Stimulated activated CD4-positive, alpha-beta T cell treated with anti-CD3 and anti-CD28 coated beads, Interleukin-15, amount 100 ng/mL, for 24 hours (primary cell): ENCODE data around the gene DNAJA1.
A peak's percentile ranks its signal among the peaks of the same experiment; 100 is the strongest.

Experiments
- DNase-seq: peaks from one replicate; pipeline ENCODE4 v3.0.0-alpha.2; 2020

DNAJA1 gene

GRCh38 chr9:33029231-33029786 is 4.2 kb downstream of the DNAJA1 start:
- DNase-seq: no peak

DNA sequence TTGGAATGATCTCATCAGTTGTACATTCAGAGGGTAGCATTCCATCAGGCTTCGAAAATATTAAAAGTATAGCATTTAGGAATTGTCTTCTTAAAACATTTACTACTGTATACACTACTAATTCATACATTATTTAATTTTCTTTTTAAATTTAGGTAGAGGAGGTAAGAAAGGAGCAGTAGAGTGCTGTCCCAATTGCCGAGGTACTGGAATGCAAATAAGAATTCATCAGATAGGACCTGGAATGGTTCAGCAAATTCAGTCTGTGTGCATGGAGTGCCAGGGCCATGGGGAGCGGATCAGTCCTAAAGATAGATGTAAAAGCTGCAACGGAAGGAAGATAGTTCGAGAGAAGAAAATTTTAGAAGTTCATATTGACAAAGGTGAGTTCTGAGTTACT is 5.2 kb downstream of the DNAJA1 start:
- DNase-seq: no peak

GRCh38 chr9:33032292-33032691 is 7.2 kb downstream of the DNAJA1 start:
- no peak for DNase-seq

GRCh38 chr9:33032865-33033264 is 7.8 kb downstream of the DNAJA1 start:
- DNase-seq: no peak

GRCh38 chr9:33040792-33041431 is 15.8 kb downstream of the DNAJA1 start:
- DNase-seq: no peak

DNA sequence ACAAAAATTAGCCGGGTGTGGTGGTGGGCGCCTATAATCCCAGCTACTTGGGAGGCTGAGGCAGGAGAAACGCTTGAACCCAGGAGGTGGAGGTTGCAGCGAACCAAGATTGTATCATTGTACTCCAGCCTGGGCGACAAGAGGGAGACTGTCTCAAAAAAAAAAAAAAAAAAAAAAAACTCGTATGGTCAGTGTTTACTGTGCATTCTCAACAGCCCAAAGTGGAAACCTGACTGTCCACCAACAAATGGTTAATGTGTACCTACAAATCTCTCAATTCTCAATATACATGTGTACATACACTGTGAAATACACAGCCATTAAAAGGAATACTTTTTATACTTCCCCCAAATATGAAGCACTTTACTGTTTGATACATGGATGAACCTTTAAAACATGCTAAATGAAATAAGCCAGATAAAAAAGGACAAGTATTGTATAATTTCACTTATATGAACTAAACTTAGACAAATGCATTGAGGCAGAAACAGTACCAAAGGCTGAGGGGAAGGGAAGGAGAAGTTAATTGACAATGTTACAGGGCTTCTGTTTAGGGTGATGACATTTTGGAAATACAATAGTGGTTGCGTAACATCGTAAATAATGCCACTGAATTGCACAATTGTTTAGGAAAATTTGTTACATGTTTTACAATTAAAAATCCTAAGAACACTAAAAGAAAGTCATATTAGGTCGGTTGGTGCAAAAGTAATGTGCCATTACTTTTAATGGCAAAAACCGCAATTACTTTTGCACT is 16.5 kb downstream of the DNAJA1 start:
- DNase-seq: no peak

GRCh38 chr9:33042473-33042872 is 17.4 kb downstream of the DNAJA1 start:
- DNase-seq: no peak

DNA sequence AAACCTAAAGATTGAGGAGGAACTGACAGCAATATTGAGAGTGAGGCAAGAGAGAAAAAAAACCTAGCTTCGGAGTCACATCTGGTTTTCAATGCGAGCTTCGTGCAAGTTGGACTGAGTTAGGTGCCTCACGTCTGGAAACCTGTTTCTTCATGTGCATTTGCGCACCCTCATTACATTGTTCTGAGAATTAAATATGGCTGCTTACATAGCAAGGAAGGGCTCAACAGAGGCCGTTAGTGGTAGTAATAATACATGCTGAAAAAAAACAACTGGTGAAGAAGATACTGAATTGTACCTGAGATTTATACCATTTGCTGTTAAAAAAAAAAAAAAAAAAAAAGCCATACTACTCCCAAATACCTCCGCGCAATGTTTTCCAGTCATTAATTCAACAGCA is 18.6 kb downstream of the DNAJA1 start:
- DNase-seq: no peak

GRCh38 chr9:33044162-33044673 is 19.1 kb downstream of the DNAJA1 start:
- DNase-seq: peak; percentile 79

GRCh38 chr9:33044677-33045282 is 19.7 kb downstream of the DNAJA1 start:
- no peak for DNase-seq

DNA sequence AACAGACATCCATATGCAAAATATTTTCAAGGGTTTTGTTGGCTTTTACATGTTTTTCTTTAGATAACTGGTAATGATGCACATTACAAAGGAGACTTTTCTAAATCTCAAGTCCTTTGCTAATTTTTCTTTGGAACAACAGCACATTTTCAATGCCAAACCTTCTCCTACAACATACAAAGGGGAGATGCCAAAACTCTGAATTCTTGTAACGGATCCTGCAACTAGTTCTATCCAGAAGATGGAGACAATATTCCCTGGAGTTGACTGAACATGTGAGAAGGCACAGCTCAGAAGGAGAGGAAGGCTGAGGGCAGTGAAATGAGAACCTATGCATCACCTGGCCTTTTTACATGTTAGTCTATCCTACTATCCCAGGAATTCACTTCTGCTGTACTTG is 21.0 kb downstream of the DNAJA1 start:
- DNase-seq: no peak

DNA sequence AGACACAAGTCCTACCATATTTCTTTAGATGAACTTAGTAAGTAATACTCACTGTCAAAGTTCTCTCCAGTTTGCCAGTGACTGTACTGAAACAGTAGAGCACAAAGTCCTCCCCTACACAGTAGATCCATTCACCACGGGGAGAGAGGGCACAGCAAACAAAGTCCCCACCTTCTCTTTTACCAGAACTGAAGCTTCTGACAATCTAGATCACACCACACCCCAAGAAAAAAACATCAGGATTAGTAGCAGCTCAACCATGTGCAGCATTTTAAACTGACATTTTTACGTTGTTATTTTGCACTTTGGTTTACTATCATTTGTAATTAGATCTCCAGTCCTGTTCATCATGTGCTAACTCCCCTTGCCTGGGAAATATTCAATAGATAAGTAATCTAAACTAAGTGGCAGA is 23.0 kb downstream of the DNAJA1 start:
- DNase-seq: no peak

- no peak for DNase-seq
These were observed 24.7 kb downstream of the DNAJA1 start for GRCh38 chr9:33049680-33050361.

- no peak for DNase-seq
These were observed 26.1 kb downstream of the DNAJA1 start for GRCh38 chr9:33051144-33051543.

GRCh38 chr9:33065157-33066076 is 40.3 kb downstream of the DNAJA1 start:
- no peak for DNase-seq

DNA sequence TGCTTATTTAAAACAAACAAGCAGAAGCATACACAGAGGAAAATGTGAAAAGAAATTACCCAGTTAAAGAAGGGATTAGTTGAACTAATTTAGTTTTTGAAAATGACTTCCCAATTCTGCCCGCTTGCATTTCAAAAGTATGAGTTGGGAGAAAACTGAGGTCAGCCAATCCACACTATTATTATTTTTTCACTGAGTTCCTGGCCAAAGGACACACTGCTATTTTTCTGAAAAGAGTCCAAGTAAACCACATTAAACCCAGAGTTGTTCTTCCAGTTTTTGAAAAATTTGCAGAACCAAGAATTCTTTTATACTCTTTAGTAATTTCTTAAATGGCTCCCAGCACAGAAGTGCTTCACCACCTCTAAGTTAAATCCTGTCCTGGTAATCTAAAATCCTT is 43.9 kb downstream of the DNAJA1 start:
- no peak for DNase-seq

DNA sequence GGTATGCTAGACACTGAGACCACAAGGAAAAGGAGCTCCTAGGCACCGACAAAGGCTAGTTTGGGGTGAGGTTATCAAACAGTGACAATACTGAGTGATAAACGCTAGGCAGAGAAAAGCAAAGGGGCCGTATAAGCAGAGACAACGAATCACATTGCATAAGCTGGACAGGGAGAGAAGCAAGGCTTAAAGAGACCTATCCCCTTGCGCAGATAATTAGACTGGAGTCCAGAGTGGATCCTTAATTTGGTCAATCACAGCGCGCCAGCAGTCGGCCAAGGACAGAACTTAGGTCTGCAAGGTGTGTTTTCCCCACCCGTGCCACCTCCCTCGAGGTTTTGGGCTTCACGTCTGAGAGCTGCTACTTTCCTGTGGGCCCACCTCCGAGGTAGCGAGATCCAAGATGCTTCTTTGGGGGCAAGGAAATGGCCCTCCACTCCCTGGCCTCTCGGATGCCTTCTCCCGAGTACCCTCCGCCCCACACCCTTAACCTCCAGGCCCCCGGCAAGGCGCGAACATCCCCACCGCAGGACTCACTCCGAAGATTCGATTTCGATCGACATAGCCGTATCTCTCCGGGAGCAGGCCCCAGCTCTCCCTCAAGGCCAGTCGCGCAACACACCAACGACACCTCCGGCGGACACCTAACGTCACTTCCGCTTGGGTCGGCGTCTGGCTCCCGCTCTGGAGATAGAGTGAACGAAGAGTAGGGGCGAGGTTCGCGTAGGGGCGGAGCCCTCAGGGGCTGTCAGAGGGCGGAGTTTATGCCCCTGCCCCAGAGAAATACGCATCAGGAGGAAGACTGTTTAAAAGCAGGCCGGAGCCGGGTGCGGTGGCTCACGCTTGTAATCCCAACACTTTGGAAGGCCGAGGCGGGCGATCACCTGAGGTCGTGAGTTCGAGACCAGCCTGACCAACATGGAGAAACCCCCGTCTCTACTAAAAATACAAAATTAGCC is 51.3 kb downstream of the DNAJA1 start, which contains the start of gene SMU1:
Gene SMU1 (minus strand): TSS at position 629 of the 959 bp plus-strand sequence. CDS start 66 bp downstream, at position 563.
- DNase-seq: peak; percentile 97

DNA sequence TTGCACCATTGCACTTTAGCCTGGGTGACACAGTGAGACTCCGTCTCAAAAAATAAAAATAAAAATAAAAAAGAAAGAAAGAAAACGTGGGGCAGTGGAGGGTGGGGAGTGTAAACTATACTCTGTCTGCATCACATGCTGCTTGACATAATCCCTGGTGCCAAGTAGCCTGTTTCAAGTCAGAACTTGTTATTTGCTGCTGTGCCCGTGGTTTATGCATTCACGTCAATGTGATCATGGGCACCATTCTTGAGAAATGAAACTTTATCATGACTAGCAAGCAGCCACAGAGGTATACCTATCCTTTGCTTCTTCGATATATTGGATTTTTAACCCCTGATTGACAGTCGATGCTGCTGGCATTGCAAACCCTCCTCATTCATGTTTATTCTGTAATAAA is 55.5 kb downstream of the DNAJA1 start:
- DNase-seq: no peak

GRCh38 chr9:33081128-33081851 is 56.2 kb downstream of the DNAJA1 start:
- DNase-seq: peak; percentile 70

DNA sequence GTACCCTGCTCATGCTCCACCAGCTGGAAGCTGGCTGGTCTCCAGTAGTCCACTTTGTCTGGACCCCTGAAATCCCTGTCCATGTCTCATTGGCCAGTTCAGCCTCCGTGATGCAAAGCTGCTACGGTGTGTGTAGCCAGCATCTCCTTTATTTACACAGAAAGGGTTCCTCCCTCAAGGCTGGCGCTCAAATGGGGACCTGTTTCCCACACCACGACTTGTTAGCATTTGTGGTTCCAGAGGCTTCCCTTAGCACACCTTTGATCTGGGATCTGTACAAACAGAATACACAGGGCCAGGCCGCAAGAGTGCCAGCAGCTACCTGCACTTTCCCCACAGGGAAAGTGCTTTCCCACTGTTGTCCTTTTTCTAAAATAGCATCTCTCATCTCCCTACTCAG is 57.1 kb downstream of the DNAJA1 start:
- no peak for DNase-seq
